ENCODE data around the gene COQ8A.
"Not testable (repeated sequence)": the region's sequence is repeated elsewhere in the genome, so short reads cannot be mapped to it uniquely, and the experiment has no call there.

COQ8A gene

GRCh38 chr1:226953175-226953800, 13.2 kb downstream of the COQ8A start:
- DNase-seq = no peak

DNA sequence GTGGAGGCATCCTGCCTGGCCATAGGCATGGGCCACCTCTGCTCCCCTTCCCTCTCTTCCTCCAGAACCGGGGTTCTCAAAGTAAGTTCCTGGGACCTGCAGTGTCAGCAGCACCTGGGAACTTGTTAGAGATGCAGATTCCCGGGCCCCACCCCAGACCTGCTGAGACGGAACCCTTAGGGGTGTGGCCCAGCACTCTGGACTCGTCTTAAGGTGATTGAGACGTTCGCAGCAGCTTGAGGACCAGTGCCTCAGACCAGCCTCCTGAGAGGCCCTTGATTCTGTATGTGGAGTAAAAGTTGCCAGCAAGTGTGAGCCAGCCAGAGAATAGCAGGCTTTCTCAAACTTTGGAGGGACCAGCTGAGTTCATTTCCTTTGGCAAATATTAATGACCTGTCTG, 14.2 kb downstream of the COQ8A start:
- DNase-seq = no peak

DNA sequence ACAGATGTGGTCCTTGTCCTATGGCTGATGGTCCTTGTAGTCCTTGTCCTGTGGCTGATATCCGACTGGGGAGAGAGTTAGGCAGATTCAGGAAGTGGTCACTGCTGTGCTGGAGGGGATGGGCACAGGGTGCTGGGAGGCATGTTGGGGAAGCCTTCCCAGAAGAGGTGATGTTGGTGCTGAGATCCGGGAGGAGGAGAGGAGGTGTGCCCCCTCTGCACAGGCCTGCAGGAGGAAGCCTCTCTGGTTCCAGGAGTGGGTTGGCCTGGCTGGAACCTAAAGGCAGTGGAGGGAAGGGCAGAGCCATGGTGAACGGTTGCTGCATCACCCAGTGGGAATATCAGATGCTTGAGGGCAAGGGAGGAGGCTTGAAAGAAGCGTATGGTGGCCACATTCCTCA, 14.7 kb downstream of the COQ8A start:
- no peak for DNase-seq

DNA sequence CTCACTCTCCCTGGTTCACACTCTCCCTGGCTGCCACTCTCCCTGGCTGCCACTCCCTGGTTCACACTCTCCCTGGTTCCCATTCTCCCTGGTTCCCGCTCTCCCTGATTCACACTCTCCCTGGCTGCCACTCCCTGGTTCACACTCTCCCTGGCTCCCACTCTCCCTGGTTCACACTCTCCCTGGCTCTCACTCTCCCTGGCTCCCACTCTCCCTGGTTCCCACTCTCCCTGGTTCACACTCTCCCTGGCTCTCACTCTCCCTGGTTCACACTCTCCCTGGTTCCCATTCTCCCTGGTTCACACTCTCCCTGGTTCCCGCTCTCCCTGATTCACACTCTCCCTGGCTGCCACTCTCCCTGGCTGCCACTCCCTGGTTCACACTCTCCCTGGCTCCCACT, 15.8 kb downstream of the COQ8A start:
- DNase-seq = not testable (repeated sequence)

GRCh38 chr1:226956942-226957713, 17.0 kb downstream of the COQ8A start:
- no peak for DNase-seq

- no peak for DNase-seq
These were observed 17.6 kb downstream of the COQ8A start for GRCh38 chr1:226957714-226958113.

DNA sequence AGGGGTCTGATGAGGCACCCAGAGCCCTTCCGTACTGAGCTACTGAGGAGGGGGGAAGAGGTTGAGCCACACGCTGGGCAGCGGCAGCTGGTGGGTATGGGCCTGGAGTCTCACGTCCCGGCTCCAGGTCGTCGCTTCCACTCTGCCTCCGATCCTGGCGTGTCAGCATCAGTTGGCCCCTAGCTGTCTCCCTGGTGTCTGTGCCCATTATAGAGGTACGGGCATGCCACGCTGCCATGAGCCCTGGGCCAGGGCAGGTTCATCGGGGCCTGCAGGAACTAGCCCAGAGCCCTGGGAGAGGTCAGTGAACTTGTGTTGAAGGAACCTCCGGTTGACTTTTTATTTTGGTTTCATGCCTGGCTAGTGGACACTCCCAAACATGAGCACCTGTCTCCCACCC, 18.2 kb downstream of the COQ8A start:
- DNase-seq = no peak

GRCh38 chr1:226960256-226960655, 20.2 kb downstream of the COQ8A start:
- no peak for DNase-seq

- no peak for DNase-seq
These were observed 21.1 kb downstream of the COQ8A start for GRCh38 chr1:226960944-226961765.

DNA sequence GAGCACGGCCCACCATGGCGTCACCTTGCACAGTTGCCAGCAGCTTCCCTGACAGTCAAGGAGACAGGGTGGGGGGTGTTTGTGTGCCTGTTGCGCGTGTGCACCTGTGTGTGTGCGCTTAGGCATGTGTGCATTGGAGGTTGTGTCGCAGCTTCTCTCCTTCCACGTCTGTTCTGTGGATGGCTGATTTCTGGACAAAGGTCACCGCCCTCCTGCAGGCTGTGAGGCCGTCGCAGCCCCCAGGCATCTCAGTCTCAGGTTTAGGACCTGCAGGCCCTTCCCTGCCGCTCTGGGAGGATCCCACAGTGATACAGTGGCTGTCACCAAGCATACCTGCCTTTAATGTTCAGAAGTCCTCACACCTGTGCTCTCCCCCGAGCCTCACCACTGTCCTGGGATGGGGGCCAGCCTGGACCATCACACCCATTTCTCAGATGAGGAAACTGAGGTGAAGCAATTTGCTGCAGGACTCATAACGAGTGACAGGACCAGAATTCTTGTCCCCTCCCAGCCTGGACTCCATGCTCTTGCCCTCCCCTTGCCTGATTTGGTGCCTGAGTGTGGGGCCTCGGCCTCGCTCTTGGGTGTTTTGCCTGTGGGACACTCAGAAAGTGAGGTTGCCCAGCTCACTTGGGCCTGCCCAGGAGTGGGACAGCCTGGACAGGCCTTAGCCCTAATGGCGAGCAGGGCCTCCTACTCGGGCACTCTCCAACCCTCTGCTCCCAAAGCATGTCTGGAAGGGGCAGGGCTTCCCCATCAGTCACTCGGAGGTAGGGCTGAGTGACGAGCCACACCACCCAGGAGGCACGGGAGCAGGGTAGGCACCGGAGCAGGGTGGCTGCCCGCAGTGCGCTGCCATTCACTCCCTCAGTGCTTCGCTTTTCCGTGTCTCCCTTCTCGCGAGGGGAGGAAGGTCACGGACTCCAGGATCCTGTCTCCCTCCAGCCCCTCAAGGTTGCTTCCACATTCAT, 22.6 kb downstream of the COQ8A start:
- no peak for DNase-seq

DNA sequence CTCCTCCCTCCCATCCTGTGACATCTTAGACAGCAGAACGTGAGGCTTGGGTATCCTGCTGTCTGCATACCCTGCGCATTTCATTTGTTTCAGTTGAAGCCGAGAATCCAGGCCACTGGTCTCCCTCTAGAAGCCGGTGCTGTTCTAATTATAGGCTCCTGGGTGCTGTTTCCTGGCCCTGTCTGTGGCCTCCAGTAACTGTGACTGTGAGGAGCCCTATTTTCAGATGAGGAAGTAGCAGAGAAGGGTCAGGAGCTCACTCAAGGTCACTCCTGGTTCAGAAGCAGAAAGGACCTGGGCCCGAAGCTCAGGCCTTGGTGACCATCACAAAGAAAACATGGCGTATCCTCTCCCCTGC, 24.0 kb downstream of the COQ8A start:
- no peak for DNase-seq

DNA sequence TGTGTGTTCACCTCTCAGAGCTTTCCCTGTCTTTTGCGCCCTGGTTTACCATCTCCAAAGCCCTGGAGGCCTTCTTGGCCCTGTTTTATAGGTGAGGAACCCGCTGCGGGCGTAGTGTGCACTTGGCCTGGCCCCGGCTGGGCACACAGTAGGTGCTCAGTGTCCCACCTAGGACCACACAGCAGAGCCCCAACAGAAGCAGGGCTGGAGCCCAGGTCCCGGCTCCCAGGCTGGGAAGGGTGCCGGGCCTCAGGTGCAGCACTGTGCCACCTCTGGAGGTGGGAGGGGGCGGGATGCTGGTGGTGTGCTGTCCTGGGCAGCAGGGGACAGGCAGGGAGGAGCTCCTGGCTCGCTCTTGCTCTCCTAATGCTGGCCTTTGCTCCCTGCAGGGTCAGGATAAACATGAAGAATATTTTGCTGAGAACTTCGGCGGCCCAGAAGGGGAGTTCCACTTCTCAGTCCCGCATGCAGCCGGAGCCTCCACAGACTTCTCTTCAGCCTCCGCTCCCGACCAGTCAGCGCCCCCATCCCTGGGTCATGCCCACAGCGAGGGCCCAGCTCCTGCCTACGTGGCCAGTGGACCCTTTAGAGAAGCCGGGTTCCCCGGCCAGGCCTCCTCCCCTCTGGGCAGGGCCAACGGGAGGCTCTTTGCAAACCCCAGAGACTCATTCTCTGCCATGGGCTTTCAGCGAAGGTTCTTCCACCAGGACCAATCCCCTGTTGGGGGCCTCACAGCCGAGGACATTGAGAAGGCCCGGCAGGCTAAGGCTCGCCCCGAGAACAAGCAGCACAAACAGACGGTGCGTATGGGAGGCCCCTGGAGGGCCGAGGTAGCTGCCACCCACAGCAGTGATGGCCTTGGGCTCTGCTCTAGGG, 24.8 kb downstream of the COQ8A start:
- DNase-seq = no peak

GRCh38 chr1:226965581-226966440, 25.7 kb downstream of the COQ8A start:
- DNase-seq = no peak

DNA sequence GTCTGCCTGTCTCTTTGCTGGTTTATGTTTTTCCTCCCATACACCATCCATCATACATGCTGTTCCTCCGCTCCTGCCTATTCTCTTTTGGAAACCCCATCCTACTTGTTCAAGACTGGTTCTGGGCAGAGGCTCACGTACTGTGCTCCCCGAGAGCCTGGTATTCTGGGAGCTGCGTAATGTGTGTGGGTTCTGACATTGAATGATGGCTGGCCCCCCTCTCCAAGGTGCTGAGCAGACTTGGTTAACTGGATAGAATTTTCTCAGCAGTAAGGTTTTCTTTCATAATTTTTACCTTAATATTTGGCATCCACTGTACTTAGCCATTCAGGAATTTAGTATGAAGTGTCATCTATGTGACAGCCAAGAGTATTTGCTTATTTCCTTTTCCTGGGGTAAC, 26.6 kb downstream of the COQ8A start:
- DNase-seq = no peak

DNA sequence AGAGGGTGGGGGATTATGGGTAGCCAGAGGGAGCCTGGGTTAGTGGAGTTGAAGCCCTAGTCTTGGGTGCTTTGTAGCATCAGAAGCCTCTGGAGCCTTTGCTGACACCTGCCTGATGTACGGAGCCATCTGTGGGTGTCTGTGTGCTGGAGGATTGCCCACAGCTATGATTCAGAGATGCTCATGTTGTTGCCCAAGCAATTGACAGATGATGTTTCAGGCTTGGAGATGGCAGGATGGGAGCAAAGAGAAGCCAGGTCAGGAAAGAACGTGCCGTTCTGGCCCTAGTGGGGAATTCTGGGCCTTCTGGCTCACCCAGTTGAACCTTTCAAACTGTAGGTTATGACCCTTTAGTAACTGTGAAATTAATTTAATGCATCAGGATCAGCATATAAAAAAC, 27.6 kb downstream of the COQ8A start:
- DNase-seq = no peak

- DNase-seq = no peak
These were observed 31.7 kb downstream of the COQ8A start for GRCh38 chr1:226971765-226972164.

DNA sequence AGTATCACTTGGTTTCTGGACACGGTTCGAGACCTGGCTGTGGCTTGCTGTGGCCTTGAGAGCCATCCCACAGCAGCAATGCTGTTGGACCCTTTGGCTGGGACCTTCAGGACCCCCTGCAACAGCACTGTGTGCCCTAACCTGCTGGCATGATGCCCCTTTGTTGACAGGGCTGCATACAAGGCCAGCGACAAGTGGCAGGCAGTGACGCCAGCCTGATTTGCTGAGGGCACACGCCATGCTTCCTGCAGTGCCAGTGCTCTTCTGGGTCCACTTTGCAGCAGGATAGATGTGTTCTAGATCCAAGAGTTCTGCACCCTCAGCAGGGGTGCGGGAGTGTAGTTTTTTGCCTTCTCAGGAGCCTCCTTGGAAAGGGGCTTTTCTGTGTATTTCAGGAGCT, 32.8 kb downstream of the COQ8A start:
- DNase-seq = no peak

GRCh38 chr1:226973371-226973897, 33.3 kb downstream of the COQ8A start:
- DNase-seq = no peak

DNA sequence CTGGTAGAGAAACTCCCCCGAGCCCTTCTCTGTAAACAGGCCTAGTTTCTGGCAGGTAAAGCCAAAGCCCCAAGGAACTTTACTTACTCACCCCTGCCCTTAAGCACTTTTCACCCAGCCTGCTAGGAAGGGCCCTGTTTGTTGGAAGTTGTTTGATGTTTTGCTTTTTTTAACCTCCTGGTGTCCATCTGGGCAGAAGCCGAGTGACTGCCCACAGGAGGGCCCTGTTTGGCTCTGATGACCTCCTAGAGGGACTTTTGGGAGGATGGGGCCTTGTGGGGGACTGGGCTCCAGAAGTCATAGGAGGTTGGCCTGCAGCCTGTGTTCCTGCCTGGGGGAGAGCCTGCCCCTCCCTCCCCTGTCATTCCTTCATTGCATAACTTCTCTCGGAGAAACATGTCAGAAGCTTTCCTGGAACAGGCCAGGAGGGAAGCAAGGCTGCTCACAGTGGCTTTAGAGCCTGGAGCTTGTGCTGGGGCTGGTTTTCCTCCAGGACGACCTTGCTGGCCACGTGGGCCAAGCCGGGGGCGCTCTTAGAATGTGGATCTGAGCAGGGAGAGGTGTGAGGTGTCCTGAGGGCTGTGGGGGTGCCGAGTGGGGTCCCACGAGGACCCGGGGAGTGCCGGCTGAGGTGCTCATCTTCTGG, 33.9 kb downstream of the COQ8A start:
- DNase-seq = no peak
